ENCODE results near the gene WRAP53.

Gene WRAP53

DNA sequence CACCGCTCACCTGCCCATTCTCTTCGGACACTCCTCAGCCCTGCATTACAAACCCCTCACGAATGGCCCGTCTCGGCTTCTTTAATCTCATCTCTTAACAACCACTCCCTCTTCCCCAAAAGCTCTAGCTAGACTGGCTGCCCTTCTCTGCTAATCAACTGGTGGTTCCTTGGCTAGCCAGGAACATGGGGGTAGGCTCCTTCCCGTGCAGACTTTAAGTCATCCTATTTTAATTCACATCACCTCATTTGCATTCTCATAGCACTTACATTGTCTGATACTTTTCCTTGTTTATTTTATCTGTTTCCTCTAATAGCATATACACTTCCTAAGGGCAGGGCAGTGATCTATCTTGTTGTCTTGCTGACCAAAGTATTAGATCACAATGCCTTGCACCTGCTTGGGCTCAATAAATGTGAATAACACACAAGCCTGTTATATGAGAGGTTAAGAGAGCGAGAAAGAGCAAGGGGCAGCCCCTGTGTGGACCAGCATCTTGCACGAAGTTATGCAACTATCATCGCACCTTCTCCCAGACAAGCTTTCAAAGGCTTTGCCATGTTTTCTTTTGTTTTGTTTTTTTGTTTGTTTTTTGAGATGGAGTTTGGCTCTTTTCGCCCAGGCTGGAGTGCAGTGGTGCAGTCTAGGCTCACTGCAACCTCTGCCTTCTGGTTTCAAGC lies 10.7 kb upstream of the WRAP53 start:
- peaks cover 31% of the 10 kb centered on the region for H3K36me3 ChIP-seq (ENCODE audit: control insufficient read depth, insufficient read depth, low read length)

DNA sequence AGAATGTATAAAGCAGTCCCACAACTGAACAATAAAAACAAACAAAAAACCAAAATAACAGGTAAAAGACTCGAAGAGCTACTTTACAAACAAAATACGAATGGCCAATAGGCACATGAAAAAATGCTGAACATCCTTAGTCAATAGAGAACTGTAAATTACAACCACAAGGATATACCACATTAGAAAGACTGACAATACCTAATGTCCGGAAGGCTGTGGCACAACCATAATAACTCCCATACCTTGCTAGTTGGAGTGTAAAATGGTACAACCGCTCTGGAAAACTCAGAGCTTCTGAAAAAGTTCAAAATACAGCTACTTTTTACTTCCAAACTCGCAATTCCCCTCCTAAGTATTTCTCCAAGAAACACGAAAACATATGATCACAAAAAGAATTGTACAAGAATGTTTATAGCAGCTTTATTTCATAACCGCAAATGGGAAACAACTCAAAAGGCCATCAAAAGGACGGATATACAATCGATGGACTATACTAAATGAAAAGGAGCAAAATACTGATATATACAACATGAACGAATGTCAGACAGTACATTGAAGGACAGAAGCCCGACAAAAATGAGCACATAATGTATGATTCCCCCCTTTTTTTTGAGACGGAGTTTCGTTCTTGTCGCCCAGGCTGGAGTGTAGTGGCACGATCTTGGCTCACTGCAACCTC lies 3.3 kb upstream of the WRAP53 start:
- H3K27me3 ChIP-seq (replicated peaks; ENCODE audit: control insufficient read depth, insufficient read depth, low read length, poor library complexity, severe bottlenecking) = no peaks in the 10 kb centered on the region
- no peak for DNase-seq
- H3K27ac ChIP-seq (ENCODE audit: insufficient read depth, low read length, poor library complexity, severe bottlenecking) = peak overlapping the region; percentile 98
- peak overlapping the region; percentile 97 for H3K4me3 ChIP-seq (ENCODE audit: insufficient read depth, low read depth, low read length, poor library complexity, severe bottlenecking)
- no peaks in the 10 kb centered on the region for H3K9me3 ChIP-seq (ENCODE audit: control insufficient read depth, low read length)
- H3K36me3 ChIP-seq (ENCODE audit: control insufficient read depth, insufficient read depth, low read length) = no peaks in the 10 kb centered on the region
- peaks cover 29% of the 10 kb centered on the region for H3K4me1 ChIP-seq (ENCODE audit: control insufficient read depth, insufficient read depth, low read length, poor library complexity, severe bottlenecking)

More for the DNA sequence above, 10.7 kb upstream of the WRAP53 start:
- Histone ChIP-seq H3K4me3 (ENCODE audit: insufficient read depth, low read depth, low read length, poor library complexity, severe bottlenecking) (no peak overlapping the region), H3K27ac (ENCODE audit: insufficient read depth, low read length, poor library complexity, severe bottlenecking) (no peak overlapping the region), H3K4me1 (ENCODE audit: control insufficient read depth, insufficient read depth, low read length, poor library complexity, severe bottlenecking) (no peaks in the 10 kb centered on the region), H3K9me3 (ENCODE audit: control insufficient read depth, low read length) (no peaks in the 10 kb centered on the region), H3K27me3 (replicated peaks; ENCODE audit: control insufficient read depth, insufficient read depth, low read length, poor library complexity, severe bottlenecking) (no peaks in the 10 kb centered on the region)
- no peak for DNase-seq

DNA sequence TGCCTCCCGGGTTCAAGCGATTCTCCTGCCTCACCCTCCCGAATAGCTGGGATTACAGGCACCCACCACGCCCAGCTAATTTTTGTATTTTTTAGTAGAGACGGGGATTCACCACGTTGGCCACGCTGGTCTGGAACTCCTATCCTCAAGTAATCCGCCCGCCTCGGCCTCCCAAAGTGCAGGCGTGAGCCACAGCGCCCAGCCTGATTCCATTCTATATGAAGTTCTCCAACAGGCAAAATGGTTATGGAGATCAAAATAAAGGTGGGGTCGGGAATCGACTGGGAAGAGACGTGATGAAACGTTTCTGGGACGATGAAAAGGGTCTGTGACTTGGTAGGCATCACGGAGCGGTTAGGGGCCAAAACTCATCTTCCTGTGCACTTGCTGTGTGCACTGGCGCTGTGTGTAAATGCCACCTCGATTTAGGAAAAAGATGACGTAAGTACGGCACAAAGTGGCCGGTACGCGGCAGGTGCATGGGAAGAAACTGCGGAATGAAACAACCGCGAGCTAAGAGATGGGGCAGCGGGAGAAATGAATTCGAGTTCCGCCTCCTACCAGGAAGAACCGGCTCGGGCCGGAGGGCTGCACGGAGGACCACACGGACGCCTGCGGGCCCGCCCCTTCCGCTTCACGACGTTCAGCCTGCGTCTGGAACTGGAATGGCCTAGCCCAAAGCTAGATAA lies 2.6 kb upstream of the WRAP53 start:
- peak; percentile 76 to 87 (median 82) for DNase-seq
- H3K9me3 ChIP-seq (ENCODE audit: control insufficient read depth, low read length) = no peaks in the 10 kb centered on the region
- peak overlapping the region; percentile 98 for H3K27ac ChIP-seq (ENCODE audit: insufficient read depth, low read length, poor library complexity, severe bottlenecking)
- no peaks in the 10 kb centered on the region for H3K36me3 ChIP-seq (ENCODE audit: control insufficient read depth, insufficient read depth, low read length)
- H3K4me3 ChIP-seq (ENCODE audit: insufficient read depth, low read depth, low read length, poor library complexity, severe bottlenecking) = peak overlapping the region; percentile 97
- peaks cover 29% of the 10 kb centered on the region for H3K4me1 ChIP-seq (ENCODE audit: control insufficient read depth, insufficient read depth, low read length, poor library complexity, severe bottlenecking)
- no peaks in the 10 kb centered on the region for H3K27me3 ChIP-seq (replicated peaks; ENCODE audit: control insufficient read depth, insufficient read depth, low read length, poor library complexity, severe bottlenecking)

DNA sequence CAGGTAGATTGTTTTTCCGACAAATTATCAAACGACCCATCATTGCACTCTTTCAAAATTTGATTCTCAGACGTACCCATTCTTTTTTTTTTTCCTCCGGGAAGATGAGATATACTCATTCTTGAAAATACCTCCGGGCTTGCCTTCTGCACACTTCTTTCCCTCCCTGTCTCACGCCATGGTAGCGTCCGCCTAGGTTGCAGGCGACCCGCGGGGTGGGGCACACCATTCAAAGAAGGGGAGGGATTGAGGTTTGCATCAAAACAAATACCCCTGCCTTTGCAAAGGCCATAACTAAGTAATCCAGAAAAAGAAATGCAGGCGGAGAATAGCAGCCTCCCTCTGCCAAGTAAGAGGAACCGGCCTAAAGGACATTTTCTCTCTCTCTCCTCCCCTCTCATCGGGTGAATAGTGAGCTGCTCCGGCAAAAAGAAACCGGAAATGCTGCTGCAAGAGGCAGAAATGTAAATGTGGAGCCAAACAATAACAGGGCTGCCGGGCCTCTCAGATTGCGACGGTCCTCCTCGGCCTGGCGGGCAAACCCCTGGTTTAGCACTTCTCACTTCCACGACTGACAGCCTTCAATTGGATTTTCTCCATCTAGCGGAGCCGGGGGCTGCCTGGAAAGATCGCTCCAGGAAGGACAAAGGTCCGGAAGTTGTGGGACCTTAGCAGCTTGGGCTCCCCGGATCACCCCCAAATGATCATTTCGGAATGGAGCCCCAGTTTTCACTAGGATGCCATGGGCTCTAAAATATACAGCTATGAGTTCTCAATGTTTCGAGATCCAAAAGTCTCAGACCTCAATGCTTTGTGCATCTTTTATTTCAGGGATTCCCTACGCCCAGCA lies 1.8 kb upstream of the WRAP53 start:
- H3K27ac ChIP-seq (ENCODE audit: insufficient read depth, low read length, poor library complexity, severe bottlenecking) = peak overlapping the region; percentile 98
- peak; percentile 50 to 73 (median 71) for DNase-seq
- H3K4me1 ChIP-seq (ENCODE audit: control insufficient read depth, insufficient read depth, low read length, poor library complexity, severe bottlenecking) = peaks cover 29% of the 10 kb centered on the region
- H3K36me3 ChIP-seq (ENCODE audit: control insufficient read depth, insufficient read depth, low read length) = no peaks in the 10 kb centered on the region
- peak overlapping the region; percentile 97 for H3K4me3 ChIP-seq (ENCODE audit: insufficient read depth, low read depth, low read length, poor library complexity, severe bottlenecking)
- H3K9me3 ChIP-seq (ENCODE audit: control insufficient read depth, low read length) = no peaks in the 10 kb centered on the region
- no peaks in the 10 kb centered on the region for H3K27me3 ChIP-seq (replicated peaks; ENCODE audit: control insufficient read depth, insufficient read depth, low read length, poor library complexity, severe bottlenecking)

DNA sequence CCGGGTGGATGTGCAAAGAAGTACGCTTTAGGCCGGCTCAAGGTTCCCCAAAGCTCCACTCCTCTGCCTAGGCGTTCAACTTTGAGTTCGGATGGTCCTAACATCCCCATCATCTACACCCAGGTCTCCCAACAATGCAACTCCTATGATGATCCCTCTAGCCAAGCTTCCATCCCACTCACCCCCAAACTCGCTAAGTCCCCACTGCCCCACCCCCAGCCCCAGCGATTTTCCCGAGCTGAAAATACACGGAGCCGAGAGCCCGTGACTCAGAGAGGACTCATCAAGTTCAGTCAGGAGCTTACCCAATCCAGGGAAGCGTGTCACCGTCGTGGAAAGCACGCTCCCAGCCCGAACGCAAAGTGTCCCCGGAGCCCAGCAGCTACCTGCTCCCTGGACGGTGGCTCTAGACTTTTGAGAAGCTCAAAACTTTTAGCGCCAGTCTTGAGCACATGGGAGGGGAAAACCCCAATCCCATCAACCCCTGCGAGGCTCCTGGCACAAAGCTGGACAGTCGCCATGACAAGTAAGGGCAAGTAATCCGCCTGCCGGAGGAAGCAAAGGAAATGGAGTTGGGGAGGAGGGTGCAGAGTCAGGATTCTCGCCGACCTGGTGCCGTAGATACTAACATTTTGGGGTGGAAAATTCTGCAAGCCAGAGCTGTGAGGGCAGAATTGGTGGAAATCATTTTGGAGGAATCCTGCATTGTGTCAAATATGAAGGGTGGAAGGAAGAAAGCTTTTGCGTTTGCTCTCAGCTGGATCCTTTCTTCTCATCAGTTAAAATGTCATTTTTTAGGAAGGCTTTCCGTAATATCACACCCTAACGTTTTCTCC lies 987 bp upstream of the WRAP53 start, which contains the start of gene TP53:
Gene TP53 (minus strand): TSS at position 419 of the 836 bp plus-strand sequence. CDS start 10,896 bp downstream, outside the sequence.
- DNase-seq = peak; percentile 75 to 87 (median 84)
- Histone ChIP-seq H3K4me1 (ENCODE audit: control insufficient read depth, insufficient read depth, low read length, poor library complexity, severe bottlenecking) (peaks cover 29% of the 10 kb centered on the region), H3K27ac (ENCODE audit: insufficient read depth, low read length, poor library complexity, severe bottlenecking) (peak within 1 kb of the TSS; percentile 98), H3K36me3 (ENCODE audit: control insufficient read depth, insufficient read depth, low read length) (no peaks in the 10 kb centered on the region), H3K4me3 (ENCODE audit: insufficient read depth, low read depth, low read length, poor library complexity, severe bottlenecking) (peak within 1 kb of the TSS; percentile 97), H3K9me3 (ENCODE audit: control insufficient read depth, low read length) (no peaks in the 10 kb centered on the region), H3K27me3 (replicated peaks; ENCODE audit: control insufficient read depth, insufficient read depth, low read length, poor library complexity, severe bottlenecking) (no peaks in the 10 kb centered on the region)

DNA sequence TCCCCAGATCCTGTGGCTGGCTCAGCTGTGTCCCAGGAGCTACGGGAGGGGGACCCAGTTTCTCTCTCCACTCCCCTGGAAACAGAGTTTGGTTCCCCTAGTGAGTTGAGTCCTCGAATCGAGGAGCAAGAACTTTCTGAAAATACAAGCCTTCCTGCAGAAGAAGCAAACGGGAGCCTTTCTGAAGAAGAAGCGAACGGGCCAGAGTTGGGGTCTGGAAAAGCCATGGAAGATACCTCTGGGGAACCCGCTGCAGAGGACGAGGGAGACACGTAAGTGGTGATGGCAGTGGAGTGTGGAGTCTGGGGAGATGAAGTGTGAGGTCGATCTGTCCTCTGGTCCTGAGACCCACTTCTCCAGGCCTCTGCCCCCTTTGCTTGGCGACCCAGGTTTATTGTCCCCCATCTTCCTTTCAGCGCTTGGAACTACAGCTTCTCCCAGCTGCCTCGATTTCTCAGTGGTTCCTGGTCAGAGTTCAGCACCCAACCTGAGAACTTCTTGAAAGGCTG lies 585 bp downstream of the WRAP53 start:
- H3K27ac ChIP-seq (ENCODE audit: insufficient read depth, low read length, poor library complexity, severe bottlenecking) = peak overlapping the region; percentile 67
- no peak for DNase-seq
- peaks cover 27% of the 10 kb centered on the region for H3K4me1 ChIP-seq (ENCODE audit: control insufficient read depth, insufficient read depth, low read length, poor library complexity, severe bottlenecking)
- H3K36me3 ChIP-seq (ENCODE audit: control insufficient read depth, insufficient read depth, low read length) = no peaks in the 10 kb centered on the region
- H3K4me3 ChIP-seq (ENCODE audit: insufficient read depth, low read depth, low read length, poor library complexity, severe bottlenecking) = peak overlapping the region; percentile 97
- no peaks in the 10 kb centered on the region for H3K9me3 ChIP-seq (ENCODE audit: control insufficient read depth, low read length)
- no peaks in the 10 kb centered on the region for H3K27me3 ChIP-seq (replicated peaks; ENCODE audit: control insufficient read depth, insufficient read depth, low read length, poor library complexity, severe bottlenecking)

DNA sequence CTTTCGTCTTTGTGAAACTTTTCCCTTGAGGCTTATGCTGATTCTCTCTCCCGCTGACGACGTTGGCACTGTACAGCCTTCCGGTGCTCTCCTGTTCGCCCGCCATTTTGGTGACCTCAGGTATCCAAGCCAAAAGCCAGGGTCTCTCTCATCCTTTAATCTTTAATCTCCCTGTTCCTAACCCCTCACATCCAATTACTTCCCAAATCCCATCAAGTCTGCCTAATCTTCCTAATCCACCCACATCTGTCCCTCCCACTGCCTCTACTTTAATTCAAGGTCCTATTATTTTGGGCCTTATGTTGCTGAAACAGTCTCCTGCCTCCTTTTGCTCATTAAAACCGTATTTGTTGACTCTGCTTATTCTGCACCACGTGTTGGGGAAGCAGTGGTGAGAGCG lies 7.3 kb downstream of the WRAP53 start:
- H3K27me3 ChIP-seq (replicated peaks; ENCODE audit: control insufficient read depth, insufficient read depth, low read length, poor library complexity, severe bottlenecking) = no peaks in the 10 kb centered on the region
- DNase-seq = no peak
- no peaks in the 10 kb centered on the region for H3K9me3 ChIP-seq (ENCODE audit: control insufficient read depth, low read length)
- no peak overlapping the region for H3K27ac ChIP-seq (ENCODE audit: insufficient read depth, low read length, poor library complexity, severe bottlenecking)
- H3K4me1 ChIP-seq (ENCODE audit: control insufficient read depth, insufficient read depth, low read length, poor library complexity, severe bottlenecking) = no peaks in the 10 kb centered on the region
- no peak overlapping the region for H3K4me3 ChIP-seq (ENCODE audit: insufficient read depth, low read depth, low read length, poor library complexity, severe bottlenecking)
- peaks cover 7% of the 10 kb centered on the region for H3K36me3 ChIP-seq (ENCODE audit: control insufficient read depth, insufficient read depth, low read length)

DNA sequence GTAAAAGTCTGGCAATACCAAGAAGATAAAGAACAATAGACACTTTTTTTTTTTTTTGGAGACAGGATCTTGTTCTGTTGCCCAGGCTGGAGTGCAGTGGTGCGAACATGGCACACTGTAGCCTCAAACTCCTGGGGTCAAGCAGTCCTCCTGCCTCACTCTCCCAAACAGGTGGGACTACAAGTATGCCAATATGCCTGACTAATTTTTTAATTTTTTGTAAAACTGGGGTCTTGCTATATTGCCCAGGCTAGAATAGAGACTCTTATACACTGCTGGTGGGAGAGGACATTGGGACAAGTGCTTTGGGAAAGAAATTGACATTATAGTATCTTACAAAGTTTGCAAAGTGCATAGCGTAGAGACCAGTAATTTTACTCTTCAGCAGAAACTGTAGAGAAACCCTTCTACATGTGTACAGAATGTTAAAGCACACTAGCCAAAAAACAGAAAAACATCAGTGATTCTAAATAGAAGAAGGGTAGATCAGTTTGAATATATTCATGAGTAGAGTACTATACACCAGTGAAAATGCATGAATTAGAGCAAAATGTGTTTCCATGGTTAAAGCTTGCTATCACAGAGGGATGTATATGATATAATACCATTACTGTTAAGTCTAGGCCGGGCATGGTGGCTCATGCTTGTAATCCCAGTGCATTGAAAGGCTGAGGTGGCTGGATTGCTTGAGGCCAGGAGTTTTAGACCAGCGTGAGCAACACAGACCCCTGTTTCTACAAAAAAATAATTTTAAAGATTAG lies 9.7 kb downstream of the WRAP53 start:
- no peak overlapping the region for H3K27ac ChIP-seq (ENCODE audit: insufficient read depth, low read length, poor library complexity, severe bottlenecking)
- H3K4me1 ChIP-seq (ENCODE audit: control insufficient read depth, insufficient read depth, low read length, poor library complexity, severe bottlenecking) = no peaks in the 10 kb centered on the region
- no peak for DNase-seq
- peaks cover 19% of the 10 kb centered on the region for H3K36me3 ChIP-seq (ENCODE audit: control insufficient read depth, insufficient read depth, low read length)
- H3K9me3 ChIP-seq (ENCODE audit: control insufficient read depth, low read length) = no peaks in the 10 kb centered on the region
- H3K4me3 ChIP-seq (ENCODE audit: insufficient read depth, low read depth, low read length, poor library complexity, severe bottlenecking) = no peak overlapping the region
- no peaks in the 10 kb centered on the region for H3K27me3 ChIP-seq (replicated peaks; ENCODE audit: control insufficient read depth, insufficient read depth, low read length, poor library complexity, severe bottlenecking)
